ENCODE results near the gene NRP2. TPM values are rescaled to one million over a fixed set of nuclear protein-coding genes. Genes with fewer than 3 reads are reported as not detected.

The NRP2 gene
- total RNA-seq, 2 experiments from 2014 or later, result 0.63 to 1.6 TPM

DNA sequence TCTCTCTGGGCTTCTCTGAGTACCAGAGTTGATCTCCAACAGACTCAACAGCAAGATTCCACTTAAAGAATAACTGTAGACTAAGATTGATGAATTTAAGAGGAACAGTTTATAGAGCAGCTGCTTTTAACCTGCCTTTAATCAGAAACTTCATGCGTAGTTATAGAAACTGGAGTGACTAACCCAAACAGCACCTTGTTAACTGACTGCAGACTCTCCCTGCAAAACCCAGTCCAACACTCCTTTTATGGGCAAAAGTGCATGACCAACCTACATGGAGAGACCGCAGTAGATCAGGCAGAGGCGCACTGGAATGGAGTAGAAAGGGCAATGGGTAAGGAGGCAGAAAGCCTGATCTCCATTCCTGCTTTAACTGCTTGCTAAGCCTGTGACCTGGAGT, 110.6 kb downstream of the NRP2 start:
- no peaks in the 10 kb centered on the region for H3K4me1 Mint-ChIP-seq (ENCODE audit: low read depth)
- TF ChIP-seq, protein P1, sequence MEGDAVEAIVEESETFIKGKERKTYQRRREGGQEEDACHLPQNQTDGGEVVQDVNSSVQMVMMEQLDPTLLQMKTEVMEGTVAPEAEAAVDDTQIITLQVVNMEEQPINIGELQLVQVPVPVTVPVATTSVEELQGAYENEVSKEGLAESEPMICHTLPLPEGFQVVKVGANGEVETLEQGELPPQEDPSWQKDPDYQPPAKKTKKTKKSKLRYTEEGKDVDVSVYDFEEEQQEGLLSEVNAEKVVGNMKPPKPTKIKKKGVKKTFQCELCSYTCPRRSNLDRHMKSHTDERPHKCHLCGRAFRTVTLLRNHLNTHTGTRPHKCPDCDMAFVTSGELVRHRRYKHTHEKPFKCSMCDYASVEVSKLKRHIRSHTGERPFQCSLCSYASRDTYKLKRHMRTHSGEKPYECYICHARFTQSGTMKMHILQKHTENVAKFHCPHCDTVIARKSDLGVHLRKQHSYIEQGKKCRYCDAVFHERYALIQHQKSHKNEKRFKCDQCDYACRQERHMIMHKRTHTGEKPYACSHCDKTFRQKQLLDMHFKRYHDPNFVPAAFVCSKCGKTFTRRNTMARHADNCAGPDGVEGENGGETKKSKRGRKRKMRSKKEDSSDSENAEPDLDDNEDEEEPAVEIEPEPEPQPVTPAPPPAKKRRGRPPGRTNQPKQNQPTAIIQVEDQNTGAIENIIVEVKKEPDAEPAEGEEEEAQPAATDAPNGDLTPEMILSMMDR (IDR thresholded peaks at IDR 0.05), result no peak
- H3K4me3 Mint-ChIP-seq, result no peak overlapping the region
- no peak overlapping the region for H3K27ac Mint-ChIP-seq
- no peaks in the 10 kb centered on the region for H3K36me3 Mint-ChIP-seq (ENCODE audit: low read depth)
- no peak for ATAC-seq
- CTCF ChIA-PET, result no interaction called here
- no peaks in the 10 kb centered on the region for H3K9me3 Mint-ChIP-seq
- DNase-seq, result no peak
- intact Hi-C loops (cut with micrococcal nuclease), result no loop called here
- peaks cover 1% of the 10 kb centered on the region for H3K27me3 Mint-ChIP-seq
- POLR2A ChIA-PET, result no interaction called here

DNA sequence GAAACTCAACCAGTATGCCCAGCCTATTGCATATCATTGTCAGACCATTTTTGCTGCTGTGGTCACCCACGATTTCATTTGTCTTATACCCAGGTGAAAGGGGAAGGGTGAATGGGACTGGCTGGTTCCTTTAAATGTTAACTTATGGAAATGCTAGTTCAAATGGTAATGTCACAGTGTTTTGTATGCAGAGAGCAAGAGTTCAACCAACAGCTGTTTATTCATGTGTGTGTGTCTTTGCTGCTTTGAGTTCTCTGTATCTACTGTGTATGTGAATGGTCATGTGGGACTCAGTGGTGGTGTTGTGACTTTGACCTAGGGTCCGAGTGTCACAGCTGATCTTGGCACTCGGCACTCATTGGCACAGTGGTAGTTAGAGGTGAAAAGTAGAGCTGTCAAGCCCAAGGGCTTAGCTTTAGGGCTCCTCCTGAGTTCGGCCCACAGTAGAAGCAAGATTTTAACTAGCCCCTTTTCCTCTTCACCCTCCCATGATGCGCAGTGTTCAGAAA, 114.6 kb downstream of the NRP2 start:
- no peaks in the 10 kb centered on the region for H3K27me3 Mint-ChIP-seq
- ChIA-PET CTCF (interaction anchor here (0.8 kb wide), 1 partner anchor 15 kb away, joined by 4 read pairs; no protein-coding TSS in a partner anchor), POLR2A (no interaction called here)
- H3K4me1 Mint-ChIP-seq (ENCODE audit: low read depth), result no peaks in the 10 kb centered on the region
- H3K4me3 Mint-ChIP-seq, result no peak overlapping the region
- H3K9me3 Mint-ChIP-seq, result no peaks in the 10 kb centered on the region
- intact Hi-C loops (cut with micrococcal nuclease), result no loop called here
- ATAC-seq (no peak), DNase-seq (no peak)
- no peak overlapping the region for H3K27ac Mint-ChIP-seq
- TF ChIP-seq, protein P1 (IDR thresholded peaks at IDR 0.05), result no peak
- no peaks in the 10 kb centered on the region for H3K36me3 Mint-ChIP-seq (ENCODE audit: low read depth)

DNA sequence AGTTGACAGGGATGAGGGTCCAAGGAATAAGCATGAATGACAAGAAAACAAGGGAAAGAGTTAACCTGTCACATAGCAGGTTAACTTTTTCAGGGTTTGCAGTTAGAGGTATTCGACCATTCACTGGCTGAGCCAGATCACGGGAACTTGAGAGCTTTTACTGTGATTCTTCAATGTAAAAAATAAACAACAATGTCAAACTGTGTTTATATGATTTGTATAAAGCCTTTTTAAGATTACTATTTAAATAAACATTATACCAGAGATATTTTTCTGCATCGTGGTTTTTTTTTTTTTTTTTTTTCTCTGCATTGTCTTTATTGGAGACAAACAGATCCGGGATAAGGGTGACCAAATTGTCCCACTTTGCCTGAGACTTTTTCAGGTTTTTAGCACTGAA, 115.6 kb downstream of the NRP2 start:
- CTCF ChIA-PET, result no interaction called here
- no peak overlapping the region for H3K4me3 Mint-ChIP-seq
- intact Hi-C loops (cut with micrococcal nuclease), result no loop called here
- H3K27ac Mint-ChIP-seq, result no peak overlapping the region
- POLR2A ChIA-PET, result no interaction called here
- ATAC-seq (no peak), DNase-seq (no peak)
- H3K36me3 Mint-ChIP-seq (ENCODE audit: low read depth), result no peaks in the 10 kb centered on the region
- no peaks in the 10 kb centered on the region for H3K4me1 Mint-ChIP-seq (ENCODE audit: low read depth)
- H3K27me3 Mint-ChIP-seq, result no peaks in the 10 kb centered on the region
- TF ChIP-seq, protein P1 (IDR thresholded peaks at IDR 0.05), result no peak
- no peaks in the 10 kb centered on the region for H3K9me3 Mint-ChIP-seq

DNA sequence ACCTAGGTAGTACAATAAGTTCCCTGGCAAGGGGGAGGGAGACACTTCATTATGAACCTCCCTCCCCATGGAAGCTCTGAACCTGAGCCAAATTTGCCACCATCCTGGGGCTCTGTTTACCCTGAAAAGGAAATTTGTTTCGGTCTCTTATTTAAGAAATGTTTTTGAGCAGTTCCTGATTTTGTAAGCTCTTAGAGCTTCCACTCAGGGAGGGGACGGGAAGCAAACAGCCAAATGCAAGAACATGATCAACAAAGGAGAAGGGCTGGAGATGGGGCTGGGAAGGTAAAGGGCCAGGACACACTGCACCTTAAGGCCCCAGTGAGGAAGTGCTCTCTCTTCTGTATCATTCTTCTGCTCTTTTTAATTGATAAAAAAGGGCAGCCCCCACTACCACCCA, 117.9 kb downstream of the NRP2 start:
- intact Hi-C loops (cut with micrococcal nuclease), result no loop called here
- no peak overlapping the region for H3K4me3 Mint-ChIP-seq
- H3K36me3 Mint-ChIP-seq (ENCODE audit: low read depth), result no peaks in the 10 kb centered on the region
- no peaks in the 10 kb centered on the region for H3K4me1 Mint-ChIP-seq (ENCODE audit: low read depth)
- ChIA-PET CTCF (interaction anchor here (0.9 to 1.3 kb wide), 3 partner anchors 14 to 126 kb away, joined by 3 to 5 read pairs (median 4); no protein-coding TSS in a partner anchor), POLR2A (interaction anchor here (0.6 kb wide), 1 partner anchor 53 kb away, joined by 3 read pairs; no protein-coding TSS in a partner anchor)
- DNase-seq (no peak), ATAC-seq (no peak)
- TF ChIP-seq, protein P1 (IDR thresholded peaks at IDR 0.05), result no peak
- H3K27me3 Mint-ChIP-seq, result no peaks in the 10 kb centered on the region
- no peaks in the 10 kb centered on the region for H3K9me3 Mint-ChIP-seq
- no peak overlapping the region for H3K27ac Mint-ChIP-seq

DNA sequence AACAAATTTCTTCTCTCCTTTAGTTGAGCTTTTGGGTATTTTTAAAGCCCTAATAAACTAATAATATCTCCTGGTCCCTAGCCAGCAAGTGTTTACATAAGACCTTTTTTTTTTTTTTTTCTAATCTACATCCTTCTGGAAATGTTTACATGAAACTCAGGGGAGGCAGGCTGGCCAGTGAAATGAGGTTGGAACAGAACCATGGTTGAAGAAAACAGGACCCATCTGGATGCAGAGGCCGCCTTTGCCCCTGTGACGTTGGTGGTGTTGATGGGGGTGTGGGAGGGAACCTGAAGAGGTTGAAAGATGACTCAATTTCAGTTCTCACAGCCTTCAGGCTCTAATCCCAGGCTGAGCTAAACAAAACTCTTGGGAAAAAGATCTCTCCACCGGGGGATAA, 118.5 kb downstream of the NRP2 start:
- DNase-seq (no peak), ATAC-seq (no peak)
- CTCF ChIA-PET, result interaction anchor here (0.9 to 1.3 kb wide), 2 partner anchors 14 to 125 kb away, joined by 3 to 4 read pairs; no protein-coding TSS in a partner anchor
- intact Hi-C loops (cut with micrococcal nuclease), result no loop called here
- Mint-ChIP-seq H3K9me3 (no peaks in the 10 kb centered on the region), H3K27ac (no peak overlapping the region), H3K36me3 (ENCODE audit: low read depth) (no peaks in the 10 kb centered on the region), H3K4me1 (ENCODE audit: low read depth) (no peaks in the 10 kb centered on the region), H3K4me3 (no peak overlapping the region), H3K27me3 (no peaks in the 10 kb centered on the region)
- POLR2A ChIA-PET, result no interaction called here
- TF ChIP-seq, protein P1 (IDR thresholded peaks at IDR 0.05), result no peak
